Raji (cell line): ENCODE results near the gene IKBKG.

Experiments
- POLR2A ChIP-seq: IDR thresholded peaks from 2 replicates; pipeline ENCODE4 v1.6.1; 2011; ENCODE audit warnings: low read depth, low read length, control low read depth; ENCODE audit not compliant: insufficient read depth

The IKBKG gene

DNA sequence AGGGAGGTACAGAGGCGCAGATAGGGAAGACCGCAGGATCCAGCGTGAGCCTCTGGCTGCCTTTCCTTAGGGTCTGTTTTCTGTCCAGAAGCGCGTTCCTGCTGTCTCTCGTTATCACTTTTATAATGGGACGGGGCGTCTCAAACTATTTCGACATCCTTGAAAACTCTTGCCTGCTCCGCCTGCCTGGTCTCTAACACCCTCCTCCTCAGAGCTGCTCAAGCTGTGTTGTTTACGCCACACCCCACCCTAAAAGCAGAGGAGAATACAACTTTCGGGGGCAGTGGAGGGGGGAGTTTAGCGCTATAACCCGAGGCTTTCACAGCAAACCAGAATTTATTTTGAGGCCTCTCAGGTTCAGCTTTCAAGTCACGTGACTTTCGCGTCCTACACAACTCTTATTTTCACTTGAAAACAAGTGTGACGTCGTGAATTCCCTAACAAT, 30.7 kb upstream of the IKBKG start:
- TF ChIP-seq POLR2A: no peak

DNA sequence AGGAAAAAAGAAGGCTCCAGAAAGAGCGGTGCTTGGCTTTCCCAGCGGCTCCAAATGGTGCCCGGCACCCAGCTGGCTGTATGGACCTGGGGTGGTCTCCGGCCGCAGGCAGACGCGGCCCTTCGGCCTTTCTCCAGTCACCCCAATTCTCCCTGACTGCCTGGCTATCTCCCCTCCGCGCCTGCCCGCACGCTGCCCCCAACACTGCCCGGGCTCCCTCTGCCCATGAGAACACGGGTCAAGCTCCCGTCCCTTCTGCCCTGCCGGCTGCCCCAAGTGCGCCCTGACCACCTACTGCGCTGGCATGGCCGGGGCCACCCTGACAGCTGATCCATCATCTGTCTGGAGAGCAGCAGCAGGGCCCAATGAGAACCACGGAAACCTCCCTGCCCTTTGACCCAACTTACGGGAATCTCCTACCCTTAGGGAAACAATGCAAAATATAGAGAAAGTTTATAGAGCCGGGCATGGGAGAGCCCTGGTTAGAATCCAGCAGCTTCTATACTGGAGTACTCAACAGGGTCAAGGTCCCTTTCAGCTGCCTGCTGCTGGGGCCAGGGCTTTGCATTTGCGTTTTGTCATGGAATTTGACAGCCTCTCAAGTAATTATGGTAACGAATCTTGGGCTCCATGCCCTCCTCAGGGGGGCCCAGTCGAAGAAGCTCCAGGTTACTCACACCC, 30.2 kb upstream of the IKBKG start:
- TF ChIP-seq POLR2A: no peak

DNA sequence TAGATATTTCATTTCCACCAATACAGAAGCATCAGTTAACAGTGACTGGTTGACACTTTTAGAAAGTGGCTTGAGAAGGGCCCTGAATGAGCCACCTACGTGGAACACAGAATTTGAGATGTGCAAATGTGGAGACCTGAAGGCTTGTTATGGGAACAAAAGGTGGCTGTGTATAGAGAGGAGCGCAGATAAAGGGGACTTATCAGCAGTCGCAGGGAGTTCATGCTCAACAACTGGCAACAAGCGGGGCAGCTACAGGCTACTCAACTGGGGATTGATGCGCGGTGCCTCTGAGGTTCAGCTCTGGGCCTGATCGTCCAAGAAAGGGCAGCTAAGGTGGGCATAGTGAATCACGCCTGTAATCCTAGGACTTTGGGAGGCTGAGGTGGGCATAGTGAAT, 28.0 kb upstream of the IKBKG start:
- TF ChIP-seq POLR2A: no peak

DNA sequence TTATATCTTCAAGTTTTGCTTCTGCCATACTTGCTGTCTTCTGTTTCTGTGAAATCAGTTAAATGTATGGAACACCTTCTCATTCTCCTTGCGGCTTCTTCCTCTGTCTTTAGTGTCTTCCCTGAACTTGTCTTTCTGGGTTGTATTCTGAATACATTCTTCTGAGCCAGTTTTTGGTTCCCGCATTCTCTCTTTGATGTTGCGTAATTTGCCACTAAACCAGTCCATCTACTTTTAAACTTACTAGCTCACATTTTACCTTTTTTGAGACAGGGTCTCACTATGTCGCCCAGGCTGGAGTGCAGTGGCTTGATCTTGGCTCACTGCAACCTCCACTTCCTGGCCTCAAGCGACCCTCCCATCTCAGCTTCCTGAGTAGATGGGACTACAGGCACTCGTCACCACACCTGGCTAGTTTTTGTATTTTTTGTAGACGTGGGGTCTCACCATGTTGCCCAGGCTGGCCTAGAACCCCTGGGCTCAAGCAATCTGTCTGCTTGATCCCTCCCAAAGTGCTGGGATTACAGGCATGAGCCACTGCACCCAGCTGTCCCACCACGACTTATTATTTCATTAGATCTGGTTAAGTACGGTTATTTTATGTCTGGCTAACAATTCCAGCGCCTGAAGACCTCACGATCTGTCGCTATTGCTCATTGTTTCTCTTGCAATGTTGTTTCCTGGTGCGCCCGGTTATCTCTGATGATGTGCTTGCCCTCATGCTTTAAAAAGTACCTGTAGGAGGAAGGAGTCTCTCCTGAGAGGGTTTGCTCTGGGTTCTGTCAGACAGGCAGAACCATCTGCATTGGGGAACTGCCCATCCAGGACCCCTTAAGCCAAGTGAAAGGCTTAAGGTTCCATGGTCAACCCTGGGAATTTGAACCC, 21.6 kb upstream of the IKBKG start:
- TF ChIP-seq POLR2A: no peak

DNA sequence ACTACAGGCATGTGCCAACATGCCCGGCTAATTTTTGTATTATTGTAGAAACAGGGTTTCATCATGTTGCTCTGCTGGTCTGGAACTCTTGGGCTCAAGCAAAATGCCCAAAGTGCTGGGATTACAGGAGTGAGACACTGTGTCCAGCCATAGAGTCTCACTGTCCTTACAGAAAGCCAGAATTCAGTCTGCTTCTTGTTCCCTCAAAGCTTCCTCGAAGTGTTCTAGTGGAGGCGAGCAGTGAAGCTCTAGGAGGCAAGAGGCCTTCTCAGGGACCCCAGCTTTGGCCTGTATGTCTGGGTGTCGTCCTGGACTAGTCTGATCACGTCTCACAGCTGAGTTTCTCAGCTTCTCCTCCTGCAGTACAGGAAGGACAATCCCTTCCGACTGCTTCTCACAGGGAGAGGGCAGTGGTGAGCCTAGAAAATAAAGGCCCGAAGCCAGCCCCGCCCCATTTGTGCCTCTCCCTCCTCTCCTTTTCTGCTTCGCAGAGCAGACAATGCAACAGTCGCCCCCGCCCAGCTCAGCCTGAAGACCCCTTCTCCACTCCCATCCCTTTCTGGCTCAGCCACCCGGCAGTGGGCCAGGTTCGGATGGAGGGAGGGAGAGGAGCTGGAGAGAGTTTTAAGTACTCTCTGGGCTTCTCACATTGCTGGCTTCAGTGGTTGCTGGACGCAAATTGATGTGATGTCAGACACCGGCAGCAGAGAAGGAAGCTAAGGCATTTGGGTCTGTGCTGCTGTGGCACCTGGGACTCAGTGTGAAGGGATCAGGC, 20.3 kb upstream of the IKBKG start:
- 0 out of 2 replicates have a peak, but pooled peaks have one; percentile 29 for TF ChIP-seq POLR2A

DNA sequence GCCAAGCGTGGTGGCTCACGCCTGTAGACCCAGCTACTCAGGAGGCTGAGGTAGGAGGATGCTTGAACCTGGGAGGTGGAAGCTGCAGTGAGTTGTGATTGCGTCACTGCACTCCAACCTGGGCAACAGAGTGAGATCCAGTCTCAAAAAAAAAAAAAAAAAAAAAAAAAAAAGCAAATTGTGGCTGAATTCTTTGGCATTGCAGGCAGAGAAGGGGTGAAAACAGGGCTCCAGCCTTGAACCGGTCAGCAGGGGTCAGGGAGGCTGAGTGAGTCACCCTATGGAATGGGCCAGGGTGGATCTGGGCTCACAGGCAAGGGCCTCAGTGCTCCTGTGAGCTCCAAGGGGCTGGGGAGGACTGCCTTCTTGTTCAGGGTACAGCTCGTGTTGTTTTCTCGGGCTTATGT, 18.2 kb upstream of the IKBKG start:
- no peak for TF ChIP-seq POLR2A

DNA sequence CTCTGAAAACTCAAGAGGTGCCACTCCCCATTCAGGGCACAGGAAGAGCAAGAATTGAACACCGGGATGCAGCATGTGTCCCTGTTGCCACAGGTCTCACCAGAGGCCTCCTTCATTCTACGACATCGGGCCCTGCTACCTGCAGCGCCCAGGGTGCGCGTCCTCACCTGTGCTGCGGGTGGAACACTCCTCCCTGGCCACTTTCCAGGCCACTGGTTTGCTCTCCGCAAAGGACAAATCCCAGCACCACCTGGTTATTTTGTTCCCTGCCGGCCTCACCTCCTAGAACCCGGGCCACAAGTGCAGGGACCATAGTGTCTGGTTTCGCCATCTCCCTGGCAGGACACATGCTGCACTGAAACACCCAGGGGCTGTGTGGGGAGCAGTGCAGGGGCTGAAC, 17.1 kb upstream of the IKBKG start:
- TF ChIP-seq POLR2A: no peak

DNA sequence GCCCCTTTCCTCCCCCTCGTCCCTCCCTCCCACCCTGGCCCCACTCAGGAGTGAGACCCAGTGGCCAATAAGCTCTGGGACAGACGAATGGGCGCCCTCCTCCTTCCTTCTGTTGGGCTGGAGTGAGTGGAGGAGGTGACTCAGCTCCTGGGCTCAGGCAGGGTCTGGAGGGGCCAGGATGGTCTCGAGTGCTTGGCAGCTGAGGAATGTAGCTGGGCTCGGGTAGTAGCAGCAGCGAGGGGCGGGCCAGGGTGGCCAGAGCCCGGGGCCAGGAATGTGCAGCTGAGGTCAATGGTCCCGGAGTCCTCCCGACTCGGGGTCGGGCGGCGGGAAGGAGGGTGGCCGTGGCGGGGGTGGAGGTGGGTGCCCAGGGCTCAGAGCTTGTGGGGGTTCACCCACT, 15.8 kb upstream of the IKBKG start:
- TF ChIP-seq POLR2A: no peak

DNA sequence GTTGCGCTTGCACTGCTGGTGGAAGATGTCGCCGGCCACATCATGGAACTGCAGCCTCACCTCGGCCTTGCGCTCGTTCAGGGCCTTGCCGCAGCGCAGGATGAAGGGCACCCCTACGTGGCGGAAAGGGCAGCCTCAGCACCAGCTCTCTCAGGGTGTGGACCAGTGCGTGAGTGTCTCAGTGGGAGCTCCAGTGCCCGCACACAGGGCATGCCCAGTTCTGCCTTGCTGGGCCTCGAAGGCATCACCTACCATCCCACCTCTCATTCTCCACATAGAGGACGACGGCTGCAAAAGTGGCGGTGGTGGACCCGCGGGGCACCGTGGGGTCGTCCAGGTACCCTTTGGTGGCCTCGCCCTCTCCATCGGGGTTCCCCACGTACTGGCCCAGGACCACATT, 14.7 kb upstream of the IKBKG start:
- no peak for TF ChIP-seq POLR2A

DNA sequence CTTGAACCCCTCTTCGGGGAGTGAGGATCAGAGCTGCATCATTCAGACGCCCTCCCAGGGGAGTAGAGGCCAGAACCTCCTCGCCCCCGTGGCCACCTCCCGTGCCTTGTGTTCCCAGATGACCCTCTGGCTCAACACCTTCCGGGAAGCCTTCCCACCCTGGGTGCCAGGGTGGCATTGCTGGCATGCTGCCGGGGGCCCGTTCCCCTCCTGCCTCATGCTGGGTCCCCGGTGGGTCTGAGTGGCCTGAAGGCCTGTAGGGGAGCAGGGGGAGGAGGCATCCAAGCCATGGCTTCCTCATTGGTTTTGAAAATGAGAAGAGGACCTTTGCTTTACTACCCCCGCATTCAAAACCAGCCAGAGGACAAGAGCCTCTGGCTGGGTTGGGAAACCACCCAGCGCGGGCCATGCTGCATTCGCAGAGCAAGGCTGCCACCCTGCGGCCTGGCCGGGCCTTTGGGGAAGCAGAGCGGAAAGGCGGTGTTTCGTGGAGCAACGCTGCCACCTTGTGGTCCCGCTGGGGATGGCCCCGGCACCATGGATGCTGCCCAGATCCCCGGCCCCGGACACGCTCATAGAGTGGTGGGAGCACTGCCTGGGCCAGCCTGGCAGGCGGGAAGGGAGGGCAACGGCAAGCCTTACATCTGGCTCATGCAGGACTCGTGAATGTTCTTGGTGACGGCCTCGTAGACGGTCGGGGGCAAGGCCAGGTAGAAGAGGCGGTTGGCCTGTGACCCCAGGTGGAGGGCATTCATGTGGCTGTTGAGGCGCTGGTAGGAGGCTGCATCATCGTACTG, 12.7 kb upstream of the IKBKG start:
- peak; percentile 33; the same call in 1 of the 2 replicates for TF ChIP-seq POLR2A

DNA sequence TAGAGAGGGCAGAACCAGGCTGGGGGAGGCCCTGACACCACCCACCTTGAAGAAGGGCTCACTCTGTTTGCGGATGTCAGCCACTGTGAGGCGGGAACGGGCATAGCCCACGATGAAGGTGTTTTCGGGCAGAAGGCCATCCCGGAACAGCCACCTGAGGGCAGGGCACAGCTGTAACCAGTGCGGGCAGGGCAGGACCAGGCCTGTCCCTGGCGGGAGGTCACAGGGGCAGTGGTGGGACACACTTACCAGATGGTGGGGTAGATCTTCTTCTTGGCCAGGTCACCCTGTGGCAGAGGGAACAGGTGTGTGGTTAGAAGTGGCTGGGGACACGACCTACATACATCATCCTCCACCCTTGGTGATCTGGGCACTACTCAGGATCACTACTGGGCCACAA, 11.5 kb upstream of the IKBKG start:
- no peak for TF ChIP-seq POLR2A

DNA sequence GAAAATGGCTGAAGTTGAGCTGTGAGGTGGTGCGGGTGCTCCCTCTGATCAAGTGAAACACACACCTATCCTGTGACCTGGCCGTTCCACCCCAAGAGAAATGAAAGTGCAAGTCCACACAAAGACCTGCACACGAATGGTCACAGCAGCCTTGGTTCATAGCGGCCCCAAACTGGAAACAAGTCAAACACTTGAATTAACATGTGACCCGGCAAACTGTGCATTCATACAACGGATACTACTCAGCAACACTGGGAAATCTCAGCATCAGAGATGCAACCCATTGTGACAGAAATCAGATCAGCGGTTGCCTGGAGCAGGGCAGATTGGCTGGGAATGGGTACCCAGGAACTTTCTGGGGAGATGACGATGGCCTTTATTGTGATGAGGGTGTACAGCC, 8.3 kb upstream of the IKBKG start:
- no peak for TF ChIP-seq POLR2A

DNA sequence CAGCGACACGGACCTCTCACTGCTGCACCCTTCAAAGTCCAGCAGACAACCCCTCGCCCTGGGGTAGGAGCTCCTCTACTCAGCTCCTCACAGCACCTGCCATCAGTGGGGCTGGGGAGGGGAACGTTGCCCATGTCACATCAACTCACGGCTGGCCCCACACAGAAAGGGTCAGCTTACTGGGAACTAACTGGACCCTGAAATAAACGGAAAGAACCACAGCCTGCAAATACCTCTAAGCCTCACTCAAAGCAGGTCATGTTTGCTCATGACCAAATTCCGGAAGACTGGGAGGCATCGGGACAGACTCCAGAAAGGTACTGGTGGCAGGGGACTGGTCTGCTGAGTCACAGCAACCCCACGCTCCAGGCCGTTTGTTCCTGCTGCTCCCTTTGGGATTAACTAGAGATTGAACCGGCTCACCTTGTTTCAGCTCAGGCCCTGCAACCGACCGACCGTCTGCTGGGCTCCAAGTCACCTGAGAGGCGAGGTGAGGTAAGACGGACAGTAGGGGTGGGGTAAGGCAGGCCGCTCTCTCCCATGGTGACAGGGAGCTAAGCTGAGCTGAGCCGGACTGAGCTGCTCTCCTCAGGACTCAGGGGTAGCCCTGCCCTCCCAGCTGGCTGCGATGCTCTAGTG, 6.4 kb upstream of the IKBKG start:
- no peak for TF ChIP-seq POLR2A

DNA sequence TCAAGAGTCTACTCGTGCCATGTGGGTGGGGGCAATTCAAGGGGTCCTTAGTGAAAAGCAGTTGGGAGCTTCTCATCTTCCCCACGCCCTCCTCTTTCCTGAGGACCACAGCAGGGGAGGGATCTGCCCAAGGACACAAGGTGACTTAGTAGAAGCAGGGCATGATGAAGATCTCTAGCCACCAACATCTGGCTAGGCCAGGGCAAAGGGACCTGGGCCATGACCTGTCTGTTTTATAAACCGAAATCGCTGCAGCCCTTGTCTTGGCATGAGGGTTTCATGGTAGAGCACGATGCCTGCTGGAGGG, 5.9 kb upstream of the IKBKG start:
- TF ChIP-seq POLR2A: no peak

DNA sequence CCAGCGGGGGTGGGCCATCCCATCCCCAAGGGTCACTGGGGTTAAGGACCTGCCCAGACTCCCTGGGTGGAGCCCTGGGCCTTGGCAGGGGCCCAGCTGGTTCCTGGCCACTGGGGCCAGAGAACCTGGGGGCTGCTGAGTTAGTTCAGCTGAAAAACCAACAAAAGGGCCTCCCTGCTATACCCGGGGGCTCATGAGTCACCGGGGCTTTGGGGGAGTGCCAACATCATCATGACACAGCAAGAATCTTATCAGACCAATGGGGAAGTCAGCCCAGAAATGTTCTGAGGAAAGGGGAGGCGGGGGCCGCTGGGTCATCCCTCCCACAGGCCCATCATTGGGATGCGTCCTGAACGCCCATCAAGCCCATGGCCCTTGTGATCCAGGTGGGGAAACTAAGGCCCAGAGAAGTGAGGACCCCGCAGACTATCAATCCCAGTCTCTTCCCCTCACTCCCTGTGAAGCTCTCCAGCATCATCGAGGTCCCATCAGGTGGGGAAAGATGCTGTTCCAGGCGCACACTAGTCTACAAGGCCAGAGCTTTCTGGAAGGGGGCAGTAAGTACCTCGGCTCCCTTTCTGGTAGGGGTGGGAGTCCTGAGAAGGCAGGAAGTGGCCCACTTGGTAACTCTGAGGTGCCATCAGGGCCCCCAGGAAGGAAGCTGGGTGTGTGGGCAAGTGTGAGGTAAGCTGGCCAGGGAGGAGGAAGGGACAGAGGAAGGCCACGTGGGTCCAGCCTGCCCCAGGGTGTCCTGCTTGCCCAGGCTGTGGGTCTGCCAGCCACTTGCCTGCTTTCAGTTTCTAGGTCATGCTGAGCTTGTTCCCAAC, 5.3 kb upstream of the IKBKG start:
- no peak for TF ChIP-seq POLR2A
